Measurements from ENCODE around the gene CX3CR1.

Gene CX3CR1

DNA sequence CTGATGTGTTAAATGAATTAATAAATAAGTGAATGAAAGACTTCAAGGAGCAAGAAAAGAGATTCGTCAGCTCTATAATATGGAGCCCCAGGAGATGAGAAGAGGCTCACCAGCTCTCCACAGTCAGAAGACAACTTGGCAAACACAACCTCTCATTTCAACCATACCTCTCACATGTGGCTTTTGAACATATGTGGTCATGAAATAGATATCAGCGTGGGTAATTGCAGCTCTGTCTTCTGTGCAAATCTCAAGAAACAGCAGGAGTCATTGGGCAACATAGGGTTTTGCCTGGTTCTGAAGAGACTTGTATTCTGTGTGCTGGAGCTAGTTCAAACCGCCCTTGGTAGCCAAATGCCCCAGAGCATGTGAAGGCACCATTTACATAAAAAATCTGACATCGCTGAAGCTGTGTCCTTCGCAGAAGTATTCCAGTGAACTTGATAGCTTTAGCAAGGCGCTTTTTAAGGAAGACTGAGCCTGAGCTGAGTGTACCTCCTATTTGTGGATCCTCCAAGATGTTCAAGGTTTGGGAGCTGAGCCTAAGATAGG, 8.4 kb downstream of the CX3CR1 start:
- no peak for ATAC-seq
- TF ChIP-seq SNAI2 (CRISPR knock-in tag; IDR thresholded peaks at IDR 0.05) (no peak), TOX (CRISPR knock-in tag; IDR thresholded peaks at IDR 0.05; ENCODE audit: borderline replicate concordance) (no peak), ESRRG (CRISPR knock-in tag; IDR thresholded peaks at IDR 0.05) (no peak), CSDC2 (CRISPR knock-in tag; IDR thresholded peaks at IDR 0.05) (no peak), POU6F1 (CRISPR knock-in tag; IDR thresholded peaks at IDR 0.05; ENCODE audit: borderline replicate concordance, low read depth) (no peak), GLIS3 (CRISPR knock-in tag; IDR thresholded peaks at IDR 0.05) (no peak), OSR1 (CRISPR knock-in tag; IDR thresholded peaks at IDR 0.05) (no peak), ARNTL (CRISPR knock-in tag; IDR thresholded peaks at IDR 0.05; ENCODE audit: borderline replicate concordance, low read depth) (no peak), TCF4 (CRISPR knock-in tag; IDR thresholded peaks at IDR 0.05; ENCODE audit: borderline replicate concordance) (no peak), ZFP30 (CRISPR knock-in tag; IDR thresholded peaks at IDR 0.05) (no peak), ZNF8 (CRISPR knock-in tag; IDR thresholded peaks at IDR 0.05) (no peak), ISL1 (CRISPR knock-in tag; IDR thresholded peaks at IDR 0.05) (no peak), ZNF565 (CRISPR knock-in tag; conservative IDR thresholded peaks at IDR 0.05; ENCODE audit: low read depth) (no peak), CREB5 (CRISPR knock-in tag; IDR thresholded peaks at IDR 0.05; ENCODE audit: low read depth) (no peak)

GRCh38 chr3:39269528-39269927, 10.3 kb downstream of the CX3CR1 start:
- TF ChIP-seq GLIS3 (CRISPR knock-in tag; IDR thresholded peaks at IDR 0.05): no peak
- no peak for TF ChIP-seq TOX (CRISPR knock-in tag; IDR thresholded peaks at IDR 0.05; ENCODE audit: borderline replicate concordance)
- no peak for TF ChIP-seq CSDC2 (CRISPR knock-in tag; IDR thresholded peaks at IDR 0.05)
- no peak for TF ChIP-seq ZC3H10 (CRISPR knock-in tag; IDR thresholded peaks at IDR 0.05)
- no peak for TF ChIP-seq ZFP3 (CRISPR knock-in tag; IDR thresholded peaks at IDR 0.05)
- TF ChIP-seq POU6F1 (CRISPR knock-in tag; IDR thresholded peaks at IDR 0.05; ENCODE audit: borderline replicate concordance, low read depth): no peak
- TF ChIP-seq ISL1 (CRISPR knock-in tag; IDR thresholded peaks at IDR 0.05): no peak
- TF ChIP-seq ZNF565 (CRISPR knock-in tag; conservative IDR thresholded peaks at IDR 0.05; ENCODE audit: low read depth): no peak
- TF ChIP-seq PPARA (CRISPR knock-in tag; IDR thresholded peaks at IDR 0.05; ENCODE audit: borderline replicate concordance): no peak
- no peak for TF ChIP-seq ARNTL (CRISPR knock-in tag; IDR thresholded peaks at IDR 0.05; ENCODE audit: borderline replicate concordance, low read depth)
- no peak for TF ChIP-seq OSR1 (CRISPR knock-in tag; IDR thresholded peaks at IDR 0.05)
- TF ChIP-seq, protein P1, sequence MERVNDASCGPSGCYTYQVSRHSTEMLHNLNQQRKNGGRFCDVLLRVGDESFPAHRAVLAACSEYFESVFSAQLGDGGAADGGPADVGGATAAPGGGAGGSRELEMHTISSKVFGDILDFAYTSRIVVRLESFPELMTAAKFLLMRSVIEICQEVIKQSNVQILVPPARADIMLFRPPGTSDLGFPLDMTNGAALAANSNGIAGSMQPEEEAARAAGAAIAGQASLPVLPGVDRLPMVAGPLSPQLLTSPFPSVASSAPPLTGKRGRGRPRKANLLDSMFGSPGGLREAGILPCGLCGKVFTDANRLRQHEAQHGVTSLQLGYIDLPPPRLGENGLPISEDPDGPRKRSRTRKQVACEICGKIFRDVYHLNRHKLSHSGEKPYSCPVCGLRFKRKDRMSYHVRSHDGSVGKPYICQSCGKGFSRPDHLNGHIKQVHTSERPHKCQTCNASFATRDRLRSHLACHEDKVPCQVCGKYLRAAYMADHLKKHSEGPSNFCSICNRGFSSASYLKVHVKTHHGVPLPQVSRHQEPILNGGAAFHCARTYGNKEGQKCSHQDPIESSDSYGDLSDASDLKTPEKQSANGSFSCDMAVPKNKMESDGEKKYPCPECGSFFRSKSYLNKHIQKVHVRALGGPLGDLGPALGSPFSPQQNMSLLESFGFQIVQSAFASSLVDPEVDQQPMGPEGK (CRISPR knock-in tag; IDR thresholded peaks at IDR 0.05; ENCODE audit: borderline replicate concordance): no peak
- TF ChIP-seq SNAI2 (CRISPR knock-in tag; IDR thresholded peaks at IDR 0.05): no peak
- no peak for TF ChIP-seq CSRNP3 (CRISPR knock-in tag; IDR thresholded peaks at IDR 0.05)
- TF ChIP-seq CREB5 (CRISPR knock-in tag; IDR thresholded peaks at IDR 0.05; ENCODE audit: low read depth): no peak
- no peak for TF ChIP-seq TSHZ2 (CRISPR knock-in tag; IDR thresholded peaks at IDR 0.05)
- TF ChIP-seq RARB (CRISPR knock-in tag; IDR thresholded peaks at IDR 0.05): no peak
- no peak for TF ChIP-seq TCF4 (CRISPR knock-in tag; IDR thresholded peaks at IDR 0.05; ENCODE audit: borderline replicate concordance)
- no peak for TF ChIP-seq ZNF70 (CRISPR knock-in tag; IDR thresholded peaks at IDR 0.05)
- ATAC-seq: no peak
